ENCODE measurements around the gene RNF144B. TPM values are rescaled to one million over a fixed set of nuclear protein-coding genes. Genes with fewer than 3 reads are reported as not detected.

Gene RNF144B
- total and polyA plus RNA-seq, 7 donors, result 6.0 to 94.9 (median 34.5) TPM

DNA sequence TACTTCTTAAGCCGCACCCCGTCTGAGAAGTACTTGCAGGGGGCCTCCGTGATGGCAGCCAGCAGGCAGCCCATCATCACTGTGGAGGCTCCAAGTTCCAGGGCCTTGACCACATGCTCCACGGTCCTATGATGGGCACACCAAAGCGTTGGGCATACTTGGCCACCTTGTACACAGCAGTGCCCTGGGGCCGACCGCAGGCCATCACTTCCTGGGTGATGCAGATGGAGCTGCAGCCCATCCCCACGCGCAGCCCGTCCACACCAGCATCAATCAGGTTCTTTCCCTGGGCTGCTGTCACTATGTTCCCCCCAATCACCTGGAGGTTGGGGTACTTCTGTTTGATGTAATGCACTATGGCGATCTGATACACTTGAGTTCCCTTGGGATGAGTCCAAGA lies 19.8 kb upstream of the RNF144B start:
- Histone ChIP-seq H3K4me1 (peaks cover 29% of the 10 kb centered on the region), H3K9me3 (no peaks in the 10 kb centered on the region), H3K27me3 (ENCODE audit: insufficient read depth in 3 of 3, low read length in 2 of 3) (no peaks in the 10 kb centered on the region), H3K4me3 (no peak overlapping the region), H3K27ac (no peak overlapping the region), H3K36me3 (ENCODE audit: insufficient read depth in 1 of 2, low read depth in 1 of 2) (no peaks in the 10 kb centered on the region)
- intact Hi-C loops (cut with DNase I), result no loop called here
- WGBS, 3 donors, result 93 to 100% (median 97%) methylated on average over 11 of the region's 11 CpGs
- ATAC-seq, result no peak
- TF ChIP-seq, protein P1, sequence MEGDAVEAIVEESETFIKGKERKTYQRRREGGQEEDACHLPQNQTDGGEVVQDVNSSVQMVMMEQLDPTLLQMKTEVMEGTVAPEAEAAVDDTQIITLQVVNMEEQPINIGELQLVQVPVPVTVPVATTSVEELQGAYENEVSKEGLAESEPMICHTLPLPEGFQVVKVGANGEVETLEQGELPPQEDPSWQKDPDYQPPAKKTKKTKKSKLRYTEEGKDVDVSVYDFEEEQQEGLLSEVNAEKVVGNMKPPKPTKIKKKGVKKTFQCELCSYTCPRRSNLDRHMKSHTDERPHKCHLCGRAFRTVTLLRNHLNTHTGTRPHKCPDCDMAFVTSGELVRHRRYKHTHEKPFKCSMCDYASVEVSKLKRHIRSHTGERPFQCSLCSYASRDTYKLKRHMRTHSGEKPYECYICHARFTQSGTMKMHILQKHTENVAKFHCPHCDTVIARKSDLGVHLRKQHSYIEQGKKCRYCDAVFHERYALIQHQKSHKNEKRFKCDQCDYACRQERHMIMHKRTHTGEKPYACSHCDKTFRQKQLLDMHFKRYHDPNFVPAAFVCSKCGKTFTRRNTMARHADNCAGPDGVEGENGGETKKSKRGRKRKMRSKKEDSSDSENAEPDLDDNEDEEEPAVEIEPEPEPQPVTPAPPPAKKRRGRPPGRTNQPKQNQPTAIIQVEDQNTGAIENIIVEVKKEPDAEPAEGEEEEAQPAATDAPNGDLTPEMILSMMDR (IDR thresholded peaks at IDR 0.05), result no peak
- no peak for DNase-seq

DNA sequence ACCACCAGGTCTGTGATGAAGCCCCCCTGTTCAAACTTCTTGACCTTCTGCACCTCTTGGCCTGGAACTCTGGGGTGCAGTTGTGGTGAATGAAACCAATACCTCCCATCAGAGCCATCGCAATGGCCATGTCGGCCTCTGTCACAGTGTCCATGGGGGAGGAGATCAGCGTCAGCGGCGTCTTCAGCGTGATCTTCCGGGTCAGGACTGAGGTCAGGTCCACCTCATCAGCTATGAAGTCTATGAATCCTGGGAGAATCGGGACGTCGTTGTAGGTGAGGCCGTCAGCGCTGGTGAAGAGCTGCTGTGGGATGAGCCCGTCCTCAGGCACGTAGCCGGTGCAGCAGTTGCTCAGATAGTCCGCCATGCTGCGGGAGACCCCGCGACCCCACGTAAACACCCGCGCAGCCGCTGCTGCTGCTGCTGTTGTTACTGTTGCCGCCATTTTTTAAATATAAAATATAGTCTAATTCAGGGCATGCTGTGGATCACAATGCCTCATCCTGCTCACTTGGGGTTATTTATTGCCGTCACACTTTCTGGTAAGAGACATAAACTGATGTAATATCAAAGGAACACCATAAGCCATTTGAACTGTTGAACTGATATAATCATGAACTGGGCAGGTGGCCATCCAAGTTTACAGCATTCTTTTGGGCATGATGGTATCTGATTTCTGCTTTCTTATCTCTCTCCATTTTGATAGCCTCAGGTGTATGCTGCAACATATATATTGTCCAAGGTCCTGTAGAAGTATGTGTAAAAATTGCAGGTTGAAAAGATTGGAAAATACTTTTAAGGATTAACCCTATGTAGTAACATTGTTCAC lies 18.7 kb upstream of the RNF144B start:
- Histone ChIP-seq H3K27ac (no peak overlapping the region), H3K4me1 (peaks cover 20% of the 10 kb centered on the region), H3K4me3 (no peak overlapping the region), H3K36me3 (ENCODE audit: insufficient read depth in 1 of 2, low read depth in 1 of 2) (no peaks in the 10 kb centered on the region), H3K9me3 (no peaks in the 10 kb centered on the region), H3K27me3 (ENCODE audit: insufficient read depth in 3 of 3, low read length in 2 of 3) (no peaks in the 10 kb centered on the region)
- 94 to 97% (median 96%) methylated on average over 25 of the region's 25 CpGs for WGBS, 3 donors
- no peak for DNase-seq
- TF ChIP-seq, protein P1 (IDR thresholded peaks at IDR 0.05), result no peak
- intact Hi-C loops (cut with DNase I), result no loop called here
- ATAC-seq, result no peak

DNA sequence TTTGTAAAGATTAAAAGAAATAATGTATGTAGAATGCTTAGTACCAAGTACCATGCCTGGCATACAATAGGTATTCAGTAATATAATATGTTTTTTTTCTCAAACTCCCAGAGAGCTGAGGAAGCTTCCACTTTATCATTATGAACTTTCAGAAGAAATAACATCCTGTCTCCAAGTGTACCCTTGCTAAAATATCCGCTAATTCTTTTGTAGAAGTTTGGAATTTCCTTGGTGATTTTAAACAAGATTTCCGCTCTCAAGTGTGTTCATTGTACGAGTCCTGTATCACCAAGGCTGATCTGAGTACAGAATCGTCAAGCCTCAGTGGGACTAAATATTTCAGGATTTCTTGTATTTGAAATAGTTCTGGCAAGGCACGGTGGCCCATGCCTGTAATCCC lies 16.1 kb upstream of the RNF144B start:
- peak overlapping the region; percentile 57 for H3K27ac ChIP-seq
- H3K9me3 ChIP-seq, result no peaks in the 10 kb centered on the region
- 59 to 74% (median 72%) methylated on average over 5 of the region's 5 CpGs for WGBS, 3 donors
- H3K27me3 ChIP-seq (ENCODE audit: insufficient read depth in 3 of 3, low read length in 2 of 3), result no peaks in the 10 kb centered on the region
- peaks cover 13% of the 10 kb centered on the region for H3K4me1 ChIP-seq
- TF ChIP-seq, protein P1 (IDR thresholded peaks at IDR 0.05), result no peak
- no peaks in the 10 kb centered on the region for H3K36me3 ChIP-seq (ENCODE audit: insufficient read depth in 1 of 2, low read depth in 1 of 2)
- peak in 1 of 4 donors; percentile 8 for ATAC-seq
- H3K4me3 ChIP-seq, result no peak overlapping the region
- intact Hi-C loops (cut with DNase I), result no loop called here
- no peak for DNase-seq

DNA sequence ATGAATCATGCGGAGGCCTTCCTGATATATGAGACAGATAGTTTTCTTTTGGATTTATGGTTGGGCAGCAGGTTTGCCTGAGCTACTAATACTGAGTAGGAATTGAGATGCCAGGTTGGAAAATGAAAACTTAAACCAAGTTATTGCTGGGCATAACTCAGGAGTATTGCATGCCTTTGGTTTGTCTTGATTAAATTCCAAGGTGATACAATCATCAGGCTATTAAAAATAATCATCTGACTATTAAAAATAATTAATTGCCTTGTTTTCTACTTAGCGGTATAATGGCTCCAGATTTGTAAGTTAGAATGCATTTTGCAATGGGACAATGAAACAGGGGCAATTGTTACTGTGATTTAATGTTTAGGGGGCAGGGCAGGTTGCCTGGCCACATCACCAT lies 15.5 kb upstream of the RNF144B start:
- Histone ChIP-seq H3K27me3 (ENCODE audit: insufficient read depth in 3 of 3, low read length in 2 of 3) (no peaks in the 10 kb centered on the region), H3K4me1 (peaks cover 13% of the 10 kb centered on the region), H3K9me3 (no peaks in the 10 kb centered on the region), H3K4me3 (no peak overlapping the region), H3K36me3 (ENCODE audit: insufficient read depth in 1 of 2, low read depth in 1 of 2) (no peaks in the 10 kb centered on the region), H3K27ac (peak overlapping the region; percentile 57)
- TF ChIP-seq, protein P1 (IDR thresholded peaks at IDR 0.05), result no peak
- intact Hi-C loops (cut with DNase I), result no loop called here
- ATAC-seq (peak in 1 of 4 donors; percentile 58), DNase-seq (no peak)
- 51 to 62% (median 59%) methylated on average over 2 of the region's 2 CpGs for WGBS, 3 donors

All from psoas muscle (tissue), 8 donors.